T-helper 17 cell (primary cell): ENCODE data around the gene CEP131. TPM values are rescaled to one million over a fixed set of nuclear protein-coding genes. Genes with fewer than 3 reads are reported as not detected.

Source experiments
- ATAC-seq: fragments of 150-1000 bp; cut with Tn5 transposase; 2 replicates; pipeline ENCODE4 v1.10.0; 2021; ENCODE audit warnings: mild to moderate bottlenecking, moderate library complexity
- DNase-seq, 3 donors: peaks; one replicate each; pipeline versions ENCODE4 v3.0.0 to v3.0.0-alpha.2; 2020 to 2021
- H3K9me3 ChIP-seq: one replicate; pipeline ENCODE4 v1.7.0; 2013; ENCODE audit warnings: low read length, mild to moderate bottlenecking; ENCODE audit not compliant: control insufficient read depth, poor library complexity, severe bottlenecking
- H3K27ac Mint-ChIP-seq: one replicate; pipeline ENCODE4 v1.8.0; 2022; ENCODE audit warnings: mild to moderate bottlenecking, moderate library complexity, mixed read lengths
- H3K27me3 Mint-ChIP-seq: one replicate; pipeline ENCODE4 v1.8.0; 2022; ENCODE audit warnings: mixed read lengths
- H3K36me3 Mint-ChIP-seq: one replicate; pipeline ENCODE4 v1.8.0; 2022; ENCODE audit warnings: low read depth, mixed read lengths
- H3K4me1 Mint-ChIP-seq: one replicate; pipeline ENCODE4 v1.8.0; 2022; ENCODE audit warnings: mild to moderate bottlenecking, mixed read lengths
- H3K4me3 Mint-ChIP-seq: one replicate; pipeline ENCODE4 v1.8.0; 2022; ENCODE audit warnings: mild to moderate bottlenecking, moderate library complexity, mixed read lengths
- total RNA-seq, 4 donors: library from RNA in 2 of 4; stranded (reverse) in 2 of 4; gene quantifications; one replicate each; pipeline ENCODE4 v1.2.3 and lab custom pipeline; 2022 to 2026

The CEP131 gene
- total RNA-seq, 2 donors from 2014 or later = 8.2 to 10.5 TPM

DNA sequence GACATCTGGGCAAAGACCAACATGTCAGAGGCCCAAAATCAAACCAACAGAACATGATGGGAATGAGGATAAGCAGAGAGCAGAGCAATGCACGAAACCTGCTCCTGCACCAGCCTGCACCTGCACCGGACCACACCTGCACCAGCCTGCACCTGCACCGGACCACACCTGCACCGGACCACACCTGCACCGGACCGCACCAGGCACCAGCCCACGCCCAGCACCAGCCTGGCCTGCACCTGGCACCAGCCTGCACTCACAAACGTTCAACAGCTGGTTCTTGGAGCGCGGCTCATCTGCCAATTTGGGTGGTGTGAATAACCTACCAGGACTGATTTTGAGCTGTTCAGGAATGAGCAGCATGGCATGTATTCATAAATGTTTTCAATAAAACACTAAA is 18.2 kb downstream of the CEP131 start:
- Mint-ChIP-seq H3K36me3 (no peaks in the 10 kb centered on the region), H3K4me3 (no peak overlapping the region), H3K27ac (no peak overlapping the region)

DNA sequence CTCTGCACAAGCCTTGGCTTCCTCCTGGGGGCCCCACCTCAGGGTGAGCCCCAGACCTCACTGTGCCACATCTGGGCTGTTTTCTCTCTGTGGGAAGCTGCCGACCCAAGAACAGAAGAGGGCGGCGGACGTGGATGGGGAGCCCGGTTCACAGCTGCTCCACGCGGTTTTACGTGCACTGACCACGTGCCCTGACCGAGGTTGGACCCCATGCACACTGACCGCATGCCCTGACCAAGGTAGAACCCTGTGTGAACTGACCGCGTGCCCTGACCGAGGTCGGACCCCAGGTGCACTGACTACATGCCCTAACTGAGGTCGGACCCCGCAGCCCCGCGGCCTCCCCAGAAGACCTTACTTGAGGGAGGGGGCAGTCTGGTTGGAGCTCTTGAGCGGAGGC is 19.6 kb downstream of the CEP131 start:
- no peak overlapping the region for H3K4me3 Mint-ChIP-seq
- DNase-seq (peak in 1 of 3 donors; percentile 9), ATAC-seq (no peak)
- H3K27me3 Mint-ChIP-seq = no peaks in the 10 kb centered on the region
- H3K9me3 ChIP-seq = no peaks in the 10 kb centered on the region
- peaks cover 2% of the 10 kb centered on the region for H3K4me1 Mint-ChIP-seq
- H3K36me3 Mint-ChIP-seq = no peaks in the 10 kb centered on the region
- H3K27ac Mint-ChIP-seq = no peak overlapping the region

More for the DNA sequence above, 18.2 kb downstream of the CEP131 start:
- ATAC-seq = no peak
- Mint-ChIP-seq H3K27me3 (no peaks in the 10 kb centered on the region), H3K4me1 (peaks cover 2% of the 10 kb centered on the region)
- peak in 1 of 3 donors; percentile 6 for DNase-seq
- H3K9me3 ChIP-seq = no peaks in the 10 kb centered on the region

DNA sequence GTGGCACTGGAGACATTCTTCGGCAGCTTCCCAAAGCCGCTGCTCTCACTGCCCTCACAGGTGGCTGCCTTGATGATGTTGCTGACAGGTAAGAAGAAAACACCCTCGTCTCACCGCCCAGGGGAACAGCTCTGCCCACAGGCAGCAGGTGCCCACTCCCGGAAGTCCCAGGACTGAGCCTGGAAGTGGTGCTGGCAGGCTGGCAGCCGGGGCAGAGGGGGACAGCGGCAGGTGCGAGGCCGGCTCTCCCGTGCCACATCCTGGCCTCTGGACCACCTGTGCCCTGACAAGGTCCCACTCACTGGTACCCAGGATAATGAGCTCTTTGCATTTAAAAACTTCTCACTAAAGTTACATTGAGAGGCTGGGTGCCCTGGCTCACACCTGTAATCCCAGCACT is 20.4 kb downstream of the CEP131 start:
- H3K36me3 Mint-ChIP-seq = no peaks in the 10 kb centered on the region
- DNase-seq = peak in 1 of 3 donors; percentile 7
- H3K9me3 ChIP-seq = no peaks in the 10 kb centered on the region
- no peaks in the 10 kb centered on the region for H3K27me3 Mint-ChIP-seq
- H3K4me3 Mint-ChIP-seq = no peak overlapping the region
- peaks cover 2% of the 10 kb centered on the region for H3K4me1 Mint-ChIP-seq
- H3K27ac Mint-ChIP-seq = no peak overlapping the region
- ATAC-seq = no peak

DNA sequence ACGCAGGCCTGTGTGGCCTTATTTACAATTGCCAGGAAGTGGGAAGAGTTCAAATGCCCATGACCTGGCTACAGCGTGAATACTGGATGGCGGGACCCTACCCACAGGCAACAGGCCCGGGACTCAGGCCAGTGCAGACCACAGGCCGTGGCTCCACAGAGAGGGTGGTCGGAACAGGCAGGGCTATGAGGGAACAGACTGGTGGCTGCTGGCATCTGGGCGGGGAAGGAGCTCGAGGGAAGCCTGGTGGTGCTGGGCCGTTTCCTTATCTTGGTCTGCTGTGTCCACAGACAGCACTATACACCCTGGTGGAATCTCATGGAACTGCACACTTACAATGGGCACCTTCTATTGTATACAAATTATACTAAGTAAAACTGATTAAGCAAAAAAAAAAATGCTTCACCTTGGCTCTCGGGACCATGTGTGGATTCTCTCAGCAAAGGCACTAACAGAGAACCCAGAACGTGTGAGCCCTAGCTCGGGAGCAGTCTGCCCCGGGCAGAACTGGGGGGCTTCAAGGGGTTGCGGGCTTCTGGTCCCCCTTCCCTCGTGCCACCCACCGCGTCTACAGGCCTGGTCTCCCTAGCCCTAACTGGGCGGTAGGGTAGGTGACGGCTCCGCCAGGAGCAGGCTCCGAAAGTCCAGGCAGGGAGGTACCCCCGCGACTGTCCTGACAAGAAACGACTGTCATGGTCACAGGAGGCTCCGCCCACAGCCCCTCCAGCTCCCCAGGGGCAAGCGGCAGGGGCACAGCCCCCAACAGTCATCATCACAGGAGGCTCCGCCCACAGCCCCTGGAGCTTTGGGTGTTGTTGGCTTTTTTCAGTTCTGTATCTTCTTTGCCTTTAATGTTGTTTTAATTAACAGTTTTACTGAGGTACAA is 21.8 kb downstream of the CEP131 start:
- Mint-ChIP-seq H3K27me3 (no peaks in the 10 kb centered on the region), H3K4me1 (peaks cover 2% of the 10 kb centered on the region), H3K4me3 (no peak overlapping the region), H3K36me3 (no peaks in the 10 kb centered on the region), H3K27ac (no peak overlapping the region)
- DNase-seq (no peak), ATAC-seq (peak; percentile 73)
- no peaks in the 10 kb centered on the region for H3K9me3 ChIP-seq

DNA sequence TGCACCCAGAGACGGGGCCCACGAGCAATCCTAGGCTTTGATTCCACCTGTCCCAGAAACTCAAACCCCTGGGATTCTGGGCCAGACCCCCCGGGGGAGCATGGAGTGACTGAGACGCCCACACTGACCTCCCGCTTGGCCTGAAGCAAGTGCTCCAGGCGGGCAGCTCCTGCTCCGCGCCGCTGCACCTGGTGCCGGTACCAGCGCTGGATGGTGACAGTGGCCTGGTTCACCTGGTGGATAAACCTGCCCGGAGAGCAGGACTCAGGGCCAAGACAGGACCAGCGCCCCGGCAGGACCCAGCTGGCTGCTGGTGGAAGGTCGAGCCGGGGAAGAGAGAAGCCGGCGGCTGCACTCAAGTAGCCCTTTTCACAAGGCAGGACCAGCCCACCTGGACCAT is 22.6 kb downstream of the CEP131 start:
- Mint-ChIP-seq H3K4me1 (peaks cover 2% of the 10 kb centered on the region), H3K27me3 (no peaks in the 10 kb centered on the region), H3K36me3 (no peaks in the 10 kb centered on the region), H3K27ac (no peak overlapping the region), H3K4me3 (no peak overlapping the region)
- ATAC-seq (no peak), DNase-seq (no peak)
- no peaks in the 10 kb centered on the region for H3K9me3 ChIP-seq

DNA sequence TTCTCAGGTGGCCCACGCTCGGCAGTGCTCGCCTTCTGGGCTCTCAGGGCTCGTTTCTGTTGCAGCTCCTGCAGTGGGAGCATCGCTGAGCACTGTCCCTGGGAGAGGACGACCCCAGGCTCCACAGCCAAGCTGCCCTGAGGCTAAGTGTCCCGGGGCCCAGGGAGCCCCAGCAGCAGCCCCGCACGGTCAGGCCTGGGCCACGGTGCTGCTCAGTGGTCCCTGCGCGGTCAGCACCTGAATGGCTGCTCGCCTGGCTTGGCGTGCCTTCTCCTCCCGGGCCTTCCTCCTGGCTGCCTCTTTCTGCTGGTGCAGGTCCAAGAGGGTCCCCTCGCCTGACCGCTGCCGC is 23.3 kb downstream of the CEP131 start:
- no peaks in the 10 kb centered on the region for H3K36me3 Mint-ChIP-seq
- H3K4me1 Mint-ChIP-seq = no peaks in the 10 kb centered on the region
- no peak for DNase-seq
- no peak overlapping the region for H3K27ac Mint-ChIP-seq
- no peaks in the 10 kb centered on the region for H3K27me3 Mint-ChIP-seq
- no peak overlapping the region for H3K4me3 Mint-ChIP-seq
- H3K9me3 ChIP-seq = no peaks in the 10 kb centered on the region
- no peak for ATAC-seq

DNA sequence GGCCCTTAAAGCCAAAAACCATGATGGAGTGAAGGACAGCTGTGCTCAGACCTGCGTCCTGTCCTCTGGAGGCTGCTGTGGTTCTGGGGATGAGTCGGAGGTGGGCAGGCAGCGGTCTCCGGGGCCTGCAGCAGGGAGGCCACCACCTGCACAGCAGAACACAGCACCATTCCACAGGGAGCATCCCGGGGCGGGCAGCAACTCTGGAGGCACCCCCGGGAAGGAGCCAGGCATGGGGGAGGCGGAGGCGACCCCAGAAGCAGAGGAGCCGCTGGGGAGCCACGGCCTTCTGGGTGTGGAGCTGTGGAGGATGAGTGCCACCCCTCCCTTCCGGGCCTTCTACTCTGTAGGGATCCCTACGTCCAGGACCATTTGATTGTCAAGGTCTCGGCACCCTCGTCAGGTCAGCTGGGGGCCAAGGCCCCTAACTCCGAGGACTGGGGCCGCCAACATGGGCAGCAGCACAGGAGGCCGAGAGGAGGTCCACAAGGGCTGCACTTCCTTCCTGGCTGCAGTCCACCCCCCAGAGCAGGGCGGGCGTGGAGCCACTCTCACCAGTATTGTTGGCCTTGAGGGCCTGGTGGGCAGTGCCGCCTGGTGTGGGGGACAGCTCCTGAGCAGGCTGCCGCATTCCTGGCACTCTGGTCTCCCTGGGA is 23.8 kb downstream of the CEP131 start:
- no peaks in the 10 kb centered on the region for H3K9me3 ChIP-seq
- H3K4me1 Mint-ChIP-seq = no peaks in the 10 kb centered on the region
- DNase-seq (peak in 1 of 3 donors; percentile 6), ATAC-seq (no peak)
- no peak overlapping the region for H3K27ac Mint-ChIP-seq
- H3K4me3 Mint-ChIP-seq = no peak overlapping the region
- no peaks in the 10 kb centered on the region for H3K36me3 Mint-ChIP-seq
- H3K27me3 Mint-ChIP-seq = no peaks in the 10 kb centered on the region

DNA sequence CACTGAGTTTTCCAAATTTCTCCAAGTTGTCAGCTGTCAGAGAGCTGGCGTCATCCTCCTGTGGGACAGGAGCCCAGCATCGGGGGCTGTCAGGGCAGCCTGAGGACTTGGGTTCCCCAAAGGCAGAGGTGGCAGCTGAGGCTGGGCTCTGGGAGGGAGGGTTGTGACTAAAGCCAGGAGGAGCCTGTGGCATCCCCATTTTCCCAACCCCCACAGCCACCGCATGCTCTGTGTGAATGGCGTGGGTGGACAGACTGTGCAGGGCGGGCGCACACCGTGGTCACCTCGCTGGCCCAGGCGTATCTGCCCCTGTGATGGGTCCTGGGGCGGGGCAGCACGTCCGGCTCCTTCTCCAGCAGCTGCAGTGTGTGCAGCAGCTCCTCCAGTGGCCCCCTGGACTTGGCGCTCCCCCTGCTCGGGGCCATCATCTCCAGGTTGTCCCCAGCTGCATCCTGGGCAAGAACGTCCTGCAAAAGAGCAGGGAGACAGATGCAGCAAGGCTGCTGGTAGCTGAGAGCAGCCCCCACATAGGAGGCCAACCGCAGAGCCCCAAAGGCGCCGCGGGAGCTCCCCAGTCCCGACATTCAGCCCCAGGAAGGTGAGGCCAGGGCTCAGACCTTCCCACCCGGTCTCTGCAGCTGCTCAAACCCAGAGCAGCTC is 24.8 kb downstream of the CEP131 start:
- Mint-ChIP-seq H3K27me3 (no peaks in the 10 kb centered on the region), H3K27ac (no peak overlapping the region), H3K4me3 (no peak overlapping the region), H3K36me3 (no peaks in the 10 kb centered on the region), H3K4me1 (no peaks in the 10 kb centered on the region)
- no peaks in the 10 kb centered on the region for H3K9me3 ChIP-seq
- peak in 1 of 3 donors; percentile 8 for DNase-seq
- no peak for ATAC-seq

DNA sequence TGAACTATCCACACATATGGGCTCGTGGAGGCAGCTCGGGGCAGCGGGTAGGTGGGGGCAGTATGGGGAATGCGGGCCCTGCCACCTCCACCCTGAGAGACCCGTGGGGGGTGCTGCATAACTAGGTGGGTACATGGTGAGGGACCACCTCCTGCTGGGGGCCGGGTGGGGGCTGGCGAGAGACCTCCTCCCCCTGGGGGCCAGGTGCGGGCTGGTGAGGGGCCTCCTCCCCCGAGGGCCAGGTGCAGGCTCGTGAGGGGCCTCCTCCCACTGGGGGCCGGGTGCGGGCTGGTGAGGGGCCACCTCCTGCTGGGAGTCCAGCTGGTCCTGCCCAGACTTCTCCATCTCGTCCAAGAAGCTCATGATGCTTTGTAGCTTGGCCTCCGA is 25.4 kb downstream of the CEP131 start:
- ATAC-seq (no peak), DNase-seq (peak in 1 of 3 donors; percentile 6)
- Mint-ChIP-seq H3K36me3 (no peaks in the 10 kb centered on the region), H3K4me3 (no peak overlapping the region), H3K27ac (no peak overlapping the region), H3K4me1 (no peaks in the 10 kb centered on the region), H3K27me3 (no peaks in the 10 kb centered on the region)
- H3K9me3 ChIP-seq = no peaks in the 10 kb centered on the region

DNA sequence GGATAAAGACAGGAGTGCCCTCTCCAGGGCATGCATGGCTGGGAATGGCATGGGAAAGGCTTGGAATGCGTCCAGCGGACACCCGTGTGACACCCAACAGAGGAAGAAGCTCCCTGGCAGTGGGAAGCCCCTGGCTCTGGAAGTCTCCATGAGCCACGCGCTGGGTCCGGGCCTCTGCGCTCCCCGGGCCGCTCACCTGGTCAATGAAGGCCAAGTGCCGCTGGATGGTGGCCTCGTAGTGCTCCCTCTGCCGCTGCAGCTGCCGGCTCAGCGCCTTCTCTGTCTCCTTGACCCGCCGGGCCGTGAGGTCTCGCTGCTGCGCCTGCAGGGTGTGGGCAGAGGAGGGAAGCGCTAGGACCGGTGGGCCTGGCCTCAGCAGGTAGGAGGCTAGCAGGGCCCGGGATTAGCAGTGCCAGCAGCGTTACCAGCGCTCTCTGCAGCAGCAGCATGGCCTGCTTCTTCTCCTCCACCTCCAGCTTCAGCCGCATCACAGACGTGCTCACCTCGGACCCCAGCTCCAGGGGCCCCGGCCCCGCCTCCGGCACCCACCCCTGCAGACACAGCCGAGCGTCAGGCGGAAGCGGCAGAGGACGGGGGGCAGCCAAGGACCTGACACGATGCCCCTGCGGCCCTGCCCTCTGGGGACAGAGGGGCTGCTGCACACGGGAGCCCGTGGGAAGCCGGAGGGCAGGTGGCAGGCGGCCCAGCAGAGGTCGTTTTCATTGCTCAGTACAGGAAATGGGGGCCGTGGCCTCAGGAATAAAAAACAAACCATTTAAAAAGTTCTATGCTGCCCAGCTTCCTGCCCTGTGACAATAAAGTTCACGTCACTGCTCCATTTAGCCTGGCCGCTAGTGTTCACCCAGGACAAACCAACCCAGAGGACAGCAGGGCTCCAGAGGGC is 26.0 kb downstream of the CEP131 start:
- H3K4me1 Mint-ChIP-seq = no peaks in the 10 kb centered on the region
- no peaks in the 10 kb centered on the region for H3K9me3 ChIP-seq
- ATAC-seq = no peak
- H3K27me3 Mint-ChIP-seq = no peaks in the 10 kb centered on the region
- DNase-seq = peak in 1 of 3 donors; percentile 6
- no peak overlapping the region for H3K4me3 Mint-ChIP-seq
- no peak overlapping the region for H3K27ac Mint-ChIP-seq
- no peaks in the 10 kb centered on the region for H3K36me3 Mint-ChIP-seq

DNA sequence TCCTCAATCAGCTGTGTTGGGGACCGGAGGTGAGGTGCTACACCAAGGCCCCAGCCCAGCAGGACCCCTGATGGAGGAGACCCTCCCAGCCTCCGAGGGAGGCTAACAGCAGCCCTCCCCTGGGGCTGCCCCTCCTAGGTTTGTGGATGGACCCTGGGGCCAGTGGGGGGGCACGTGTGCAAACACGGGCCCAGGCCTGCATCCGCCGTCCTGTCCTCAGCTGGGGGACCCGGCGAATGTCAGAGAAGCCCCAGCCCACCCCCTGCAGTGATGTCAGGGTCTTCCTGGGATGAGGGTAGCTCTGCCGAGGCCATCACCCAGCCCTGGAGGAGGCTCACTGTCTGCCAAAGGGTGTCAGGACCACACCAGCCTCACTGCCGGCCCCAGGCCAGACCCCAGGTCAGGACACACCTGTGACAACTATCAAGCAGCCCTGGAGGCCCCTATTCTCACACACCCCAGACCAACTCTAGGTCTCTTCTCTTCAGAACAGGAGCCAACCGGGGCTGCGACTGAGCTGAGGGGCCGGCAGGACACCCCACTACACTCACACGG is 26.7 kb downstream of the CEP131 start:
- no peaks in the 10 kb centered on the region for H3K9me3 ChIP-seq
- no peak overlapping the region for H3K27ac Mint-ChIP-seq
- DNase-seq = no peak
- H3K27me3 Mint-ChIP-seq = no peaks in the 10 kb centered on the region
- no peak for ATAC-seq
- H3K4me3 Mint-ChIP-seq = no peak overlapping the region
- H3K4me1 Mint-ChIP-seq = no peaks in the 10 kb centered on the region
- H3K36me3 Mint-ChIP-seq = no peaks in the 10 kb centered on the region

DNA sequence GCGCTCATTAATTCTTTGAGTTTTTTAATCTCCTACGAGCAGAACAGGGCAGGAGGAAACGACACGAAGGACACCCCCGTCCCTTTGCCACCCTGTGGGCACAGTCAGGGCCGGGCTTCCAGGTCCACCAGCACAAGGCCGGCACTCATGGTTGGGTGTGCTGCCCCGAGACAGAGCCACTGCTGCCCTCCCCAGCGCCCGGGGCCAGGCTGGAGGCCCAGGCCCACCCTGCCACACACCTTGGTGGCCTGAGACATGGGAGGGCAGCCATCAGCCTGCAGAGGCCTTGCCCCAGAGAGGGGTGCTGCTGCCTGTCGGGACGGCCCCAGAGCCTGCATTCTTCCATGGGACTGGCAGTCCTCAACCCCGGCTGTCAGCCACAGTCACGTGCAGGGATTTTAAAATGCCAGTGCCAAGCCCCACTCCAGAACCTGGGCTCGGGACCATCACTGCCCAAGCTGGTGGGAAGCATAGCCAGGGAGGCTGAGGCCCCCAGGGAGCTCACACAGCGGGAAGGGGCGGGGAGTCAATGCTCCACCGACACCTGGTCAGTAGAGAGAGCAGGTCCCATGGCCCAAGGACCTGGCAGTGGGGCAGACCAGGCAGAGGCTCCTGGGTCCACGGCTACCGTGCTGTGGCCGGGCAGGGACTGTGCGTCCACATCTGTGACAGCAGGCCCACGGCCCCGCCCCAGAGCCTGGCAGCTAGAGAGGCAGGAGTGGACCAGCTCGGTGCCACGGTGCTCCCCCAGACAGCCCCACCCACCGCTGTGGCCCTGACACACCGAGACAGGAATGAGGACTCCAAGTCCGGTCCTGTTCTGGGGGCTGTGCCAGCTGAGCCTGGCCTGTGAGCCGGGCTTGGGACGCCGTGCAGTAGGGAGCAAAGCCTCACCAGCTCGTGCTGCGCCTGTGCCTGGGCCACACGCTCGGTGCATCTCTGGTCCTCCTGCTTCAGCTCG is 27.5 kb downstream of the CEP131 start:
- ATAC-seq (no peak), DNase-seq (peak in 1 of 3 donors; percentile 10)
- Mint-ChIP-seq H3K27me3 (no peaks in the 10 kb centered on the region), H3K4me1 (no peaks in the 10 kb centered on the region), H3K4me3 (no peak overlapping the region), H3K27ac (no peak overlapping the region), H3K36me3 (no peaks in the 10 kb centered on the region)
- H3K9me3 ChIP-seq = no peaks in the 10 kb centered on the region
